Ovary (tissue), 3 donors: ENCODE measurements around the gene TMPO.

Experiments
- CTCF ChIP-seq, 3 donors: fragments of 450-650 bp in 2 of 3; fragments of 200-600 bp in 1 of 3; IDR thresholded peaks; one replicate each; pipeline versions ENCODE4 v1.5.1 to v1.8.0; 2016 to 2022; ENCODE audit warnings: antibody characterized with exemption in 3 of 3, mild to moderate bottlenecking in 1 of 3
- POLR2A ChIP-seq: fragments of 450-650 bp; IDR thresholded peaks from one replicate; pipeline ENCODE4 v1.6.1; 2017; ENCODE audit warnings: antibody characterized with exemption, mild to moderate bottlenecking, moderate library complexity
- donor health status: DM: no; HTN: no; CAD: no.

GRCh38 chr12:98549371-98550110 is 34.2 kb downstream of the TMPO start:
- TF ChIP-seq CTCF (IDR thresholded peaks at IDR 0.05) = no peak
- TF ChIP-seq POLR2A = no peak
